ENCODE data around the gene TEX51.

- TF ChIP-seq CTCF (IDR thresholded peaks at IDR 0.05; ENCODE audit: low read length): no peak
- no peak for TF ChIP-seq EZH2 (IDR thresholded peaks at IDR 0.05; ENCODE audit: borderline replicate concordance, low read length)
Measured at GRCh38 chr2:126849991-126850535, 48.6 kb upstream of the TEX51 start.
